Measurements from ENCODE around the gene CD300C. TPM values are rescaled to one million over a fixed set of nuclear protein-coding genes. Genes with fewer than 3 reads are reported as not detected.
"Not testable (repeated sequence)": the region's sequence is repeated elsewhere in the genome, so short reads cannot be mapped to it uniquely, and the experiment has no call there.

Gene CD300C
- total RNA-seq, 1 donor from 2014 or later = 1.3 TPM

DNA sequence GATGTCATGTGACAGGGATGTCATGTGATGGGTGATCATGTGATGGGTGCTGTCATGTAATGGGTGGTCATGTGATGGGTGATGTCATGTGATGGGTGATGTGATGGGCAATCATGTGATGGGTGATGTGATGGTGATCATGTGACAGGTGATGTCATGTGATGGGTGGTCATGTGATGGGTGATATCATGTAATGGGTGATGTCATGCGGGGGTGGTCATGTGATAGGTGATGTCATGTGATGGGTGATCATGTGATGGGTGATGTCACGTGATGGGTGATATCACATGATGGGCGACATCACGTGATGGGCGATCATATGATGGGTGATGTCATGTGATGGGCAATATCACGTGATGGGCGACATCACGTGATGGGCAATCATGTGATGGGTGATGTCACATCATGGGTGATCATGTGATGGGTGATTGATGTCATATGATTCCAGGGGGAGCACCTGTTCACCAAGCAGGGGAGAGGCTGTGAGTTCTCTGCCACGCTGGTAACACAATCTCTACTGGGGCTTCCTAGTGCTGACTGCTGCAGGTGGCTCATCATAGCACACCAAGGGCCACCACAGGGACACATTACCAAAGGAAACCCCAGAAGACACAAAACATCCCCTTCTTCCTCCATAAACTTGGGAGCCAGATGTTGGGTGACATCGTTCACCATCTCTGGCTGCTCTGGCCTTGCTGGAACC lies 31.1 kb downstream of the CD300C start:
- intact Hi-C loops (cut with micrococcal nuclease) = no loop called here

DNA sequence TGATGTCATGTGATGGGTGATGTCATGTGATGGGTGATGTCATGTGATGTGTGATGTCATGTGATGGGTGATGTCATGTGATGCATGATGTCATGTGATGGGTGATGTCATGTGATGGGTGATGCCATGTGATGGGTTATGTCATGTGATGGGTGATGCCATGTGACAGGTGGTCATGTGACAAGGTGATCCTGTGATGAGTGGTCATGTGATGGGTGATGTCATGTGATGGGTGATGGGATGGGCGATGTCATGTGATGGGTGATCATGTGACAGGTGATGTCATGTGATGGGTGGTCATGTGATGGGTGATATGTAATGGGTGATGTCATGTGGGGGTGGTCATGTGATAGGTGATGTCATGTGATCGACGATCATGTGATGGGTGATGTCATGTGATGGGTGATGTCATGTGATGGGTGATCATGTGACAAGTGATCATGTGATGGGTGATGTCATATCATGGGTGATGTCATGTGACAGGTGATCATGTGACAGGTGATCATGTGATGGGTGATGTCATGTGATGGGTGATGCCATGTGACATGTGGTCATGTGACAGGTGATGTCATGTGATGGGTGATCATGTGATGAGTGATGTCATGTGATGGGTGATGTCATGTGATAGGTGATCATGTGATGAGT lies 31.8 kb downstream of the CD300C start:
- intact Hi-C loops (cut with micrococcal nuclease) = no loop called here

DNA sequence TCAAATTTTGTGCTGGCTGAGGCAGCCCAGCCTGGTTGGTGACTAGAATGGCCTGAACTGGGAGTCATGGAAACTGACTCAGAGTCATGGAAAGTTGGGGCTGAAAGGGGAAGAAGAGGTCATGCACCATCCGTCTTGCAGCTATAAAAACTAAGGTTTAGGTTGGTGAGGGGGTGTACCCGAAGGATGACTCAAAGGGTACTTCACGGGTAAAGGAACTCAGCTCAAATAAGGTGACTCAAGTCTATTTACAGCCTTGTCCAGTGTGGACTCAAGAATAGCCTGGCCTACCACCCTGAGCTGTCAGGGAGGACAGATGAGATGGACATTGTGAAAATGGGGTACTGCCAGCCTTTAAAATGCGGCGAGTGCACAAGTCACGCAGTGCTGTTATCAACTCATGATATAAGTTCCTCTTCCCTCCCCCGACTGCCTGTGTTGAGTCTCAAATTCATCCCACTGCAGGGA lies 33.3 kb downstream of the CD300C start:
- intact Hi-C loops (cut with micrococcal nuclease) = no loop called here

DNA sequence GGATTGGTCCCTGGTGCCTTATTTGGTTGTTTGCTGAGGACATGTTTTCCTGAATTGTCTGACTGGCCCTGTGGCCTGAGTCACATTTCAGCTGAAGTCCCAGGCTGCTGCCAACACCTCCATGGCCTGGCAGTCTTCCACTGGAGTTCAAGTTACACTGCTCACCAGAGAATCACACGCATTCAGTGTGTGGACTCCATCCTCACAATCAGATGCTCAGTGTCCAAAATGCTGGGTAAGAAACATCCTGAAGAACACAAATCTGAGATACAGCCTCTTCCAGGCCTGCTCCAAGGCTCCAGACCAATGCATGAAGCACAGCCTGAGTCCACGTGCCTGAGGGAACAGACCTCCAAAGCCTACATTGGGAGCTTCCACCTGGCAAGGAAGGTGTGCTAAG lies 33.9 kb downstream of the CD300C start:
- intact Hi-C loops (cut with micrococcal nuclease) = no loop called here

DNA sequence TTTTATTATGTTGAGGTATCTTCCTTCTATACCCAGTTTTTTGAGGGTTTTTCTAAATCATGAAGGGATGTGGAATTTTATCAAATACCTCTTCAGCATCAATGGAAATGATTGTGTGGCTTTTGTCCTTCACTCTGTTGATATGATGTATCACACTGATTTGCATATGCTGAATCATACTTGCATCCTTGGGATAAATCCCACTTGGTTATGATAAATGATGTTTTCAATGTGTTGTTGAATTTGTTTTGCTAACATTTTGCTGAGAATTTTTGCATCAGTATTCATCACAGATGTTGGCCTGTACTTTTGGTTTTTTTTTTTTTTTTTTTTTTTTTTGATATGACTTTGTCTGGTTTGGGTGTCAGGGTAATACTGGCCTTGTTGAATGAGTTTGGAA lies 37.8 kb downstream of the CD300C start:
- intact Hi-C loops (cut with micrococcal nuclease) = no loop called here

DNA sequence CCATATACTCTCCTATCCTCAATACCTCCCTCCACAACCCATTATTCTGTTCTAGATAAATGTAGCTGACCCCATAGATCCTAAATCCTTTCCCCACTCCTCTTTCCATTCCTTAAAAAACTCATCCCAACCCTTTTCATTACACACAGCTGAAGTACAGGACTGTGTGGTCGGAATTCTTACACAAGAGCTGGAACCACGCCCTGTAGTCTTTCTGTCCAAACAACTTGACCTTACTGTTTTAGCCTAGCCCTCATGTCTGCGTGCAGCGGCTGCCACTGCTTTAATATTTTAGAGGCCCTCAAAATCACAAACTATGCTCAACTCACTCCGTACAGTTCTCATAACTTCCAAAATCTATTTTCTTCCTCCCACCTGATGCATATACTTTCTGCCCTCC lies 42.0 kb downstream of the CD300C start:
- intact Hi-C loops (cut with micrococcal nuclease) = not testable (repeated sequence)

DNA sequence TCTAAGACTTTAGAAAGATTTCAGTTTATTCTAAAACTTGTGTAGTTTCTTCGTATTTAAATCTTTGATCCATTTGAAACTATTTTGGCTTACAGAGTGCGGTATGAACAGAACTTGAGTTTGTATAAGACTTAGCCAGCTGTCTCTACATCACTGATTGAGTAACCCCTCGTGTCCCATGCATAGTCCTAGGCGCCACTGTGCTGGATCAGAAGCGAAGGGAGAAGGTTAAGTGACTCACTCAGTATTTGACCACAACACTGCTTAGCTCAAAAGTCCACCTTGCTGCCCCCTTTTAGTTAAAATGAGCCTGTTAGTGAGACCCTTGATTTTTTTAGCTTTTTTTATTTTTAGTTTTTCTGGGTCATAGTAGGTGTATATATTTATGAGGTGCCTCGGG lies 43.1 kb downstream of the CD300C start:
- intact Hi-C loops (cut with micrococcal nuclease) = no loop called here

DNA sequence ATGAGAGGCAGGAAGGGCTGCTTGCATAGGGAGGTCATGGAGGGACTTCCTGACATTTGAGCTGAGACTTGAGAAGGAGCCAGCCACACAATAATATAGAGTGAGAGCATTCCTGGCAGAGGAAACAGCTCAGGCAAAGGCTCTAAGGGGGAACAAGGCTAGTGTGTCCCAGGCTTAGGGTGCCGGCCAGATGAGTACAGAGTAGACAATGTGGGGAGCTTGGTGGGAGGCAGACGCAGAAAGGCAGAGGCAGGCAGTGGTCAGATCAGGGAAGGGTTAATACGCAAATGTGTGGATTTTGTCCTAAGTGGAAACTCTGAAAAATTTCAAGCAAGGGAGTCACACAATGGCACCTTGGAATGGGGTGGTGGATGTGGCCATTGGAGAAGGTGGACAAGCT lies 45.9 kb downstream of the CD300C start:
- intact Hi-C loops (cut with micrococcal nuclease) = no loop called here

DNA sequence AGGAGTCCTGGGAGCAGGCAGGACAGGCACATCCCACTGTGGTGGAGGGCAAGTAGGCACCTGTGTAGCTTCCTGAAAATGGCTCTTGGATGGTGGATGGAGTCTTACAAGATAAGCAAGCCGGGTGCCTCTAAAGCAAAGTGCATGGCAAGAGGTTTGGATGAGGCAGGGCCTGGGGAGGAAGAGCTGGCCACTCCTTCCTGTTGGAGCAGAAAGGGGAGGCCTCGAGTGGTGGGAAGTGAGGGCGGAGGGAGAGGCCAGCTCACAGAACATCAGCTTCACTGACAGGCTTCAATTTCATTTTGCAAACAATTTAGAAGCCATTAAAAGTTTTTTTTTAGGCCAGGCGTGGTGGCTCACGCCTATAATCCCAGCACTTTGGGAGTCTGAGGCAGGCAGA lies 48.4 kb downstream of the CD300C start:
- intact Hi-C loops (cut with micrococcal nuclease) = loop anchor here (1.0 kb wide), 1 partner anchor 118 kb away; no protein-coding TSS in a partner anchor

DNA sequence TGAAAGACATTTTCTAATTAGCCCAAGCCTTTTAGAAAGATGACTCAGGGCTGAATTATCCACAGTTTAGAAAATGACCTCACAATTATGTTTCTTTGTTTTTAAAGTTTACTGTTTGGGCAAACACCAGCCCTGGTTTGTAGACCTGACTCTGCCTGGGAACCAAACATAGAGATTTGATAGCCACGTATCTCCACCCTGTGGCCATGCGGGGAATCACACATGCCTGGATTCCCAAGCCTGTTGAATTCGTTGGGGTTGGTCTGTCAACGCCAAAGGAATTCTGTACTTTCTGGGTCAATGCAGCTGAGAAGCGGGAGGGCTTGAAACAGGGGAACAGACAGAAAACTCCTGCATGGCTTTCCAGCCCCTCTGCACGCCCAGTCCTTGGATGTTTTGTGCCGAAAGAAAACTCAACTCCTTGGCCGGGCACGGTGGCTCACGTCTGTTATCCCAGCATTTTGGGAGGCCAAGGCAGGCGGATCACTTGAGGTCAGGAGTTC lies 52.5 kb downstream of the CD300C start:
- intact Hi-C loops (cut with micrococcal nuclease) = loop anchor here (1.0 kb wide), 8 partner anchors 36 to 192 kb away; no protein-coding TSS in a partner anchor

DNA sequence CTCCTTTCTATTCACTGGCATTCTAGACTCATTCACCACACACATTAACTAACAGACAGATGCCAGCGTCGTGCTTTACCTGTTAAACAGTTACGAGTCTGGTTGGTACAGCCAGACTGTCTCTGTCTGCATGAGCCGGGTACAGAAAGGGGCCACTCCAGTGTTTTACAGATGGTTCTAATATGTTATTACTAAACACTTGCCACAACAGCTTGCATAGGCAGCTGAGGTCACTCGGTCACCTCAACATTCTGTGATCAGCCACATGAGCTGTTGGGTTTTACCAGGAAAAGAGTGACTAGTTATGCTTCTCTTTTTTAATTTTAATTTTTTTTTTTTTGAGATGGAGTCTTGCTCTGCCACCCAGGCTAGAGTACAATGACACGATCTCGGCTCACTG lies 54.3 kb downstream of the CD300C start:
- intact Hi-C loops (cut with micrococcal nuclease) = no loop called here

Other genes starting within 250 kb of the CD300C start
- gene KIF19, start 219.9 kb downstream of the CD300C start, total RNA-seq = 0.22 and 0.27 TPM in 2 replicates
- gene BTBD17, start 184.2 kb downstream of the CD300C start, total RNA-seq = not detected in 2 replicates
- gene GPR142, start 178.6 kb downstream of the CD300C start, total RNA-seq = not detected in 2 replicates
- gene GPRC5C, start 114.0 kb downstream of the CD300C start, total RNA-seq = 0.20 and 0.37 TPM in 2 replicates
- gene CD300A, start 79.5 kb downstream of the CD300C start, total RNA-seq = 49.6 and 50.3 TPM in 2 replicates
- not detected in 2 replicates for gene CD300LB, start 14.6 kb downstream of the CD300C start, total RNA-seq
- gene CD300H, start 21.4 kb upstream of the CD300C start, total RNA-seq = not detected in 2 replicates
- gene CD300LD, start 46.2 kb upstream of the CD300C start, total RNA-seq = not detected in 2 replicates
- not detected in 2 replicates for gene CD300E, start 77.6 kb upstream of the CD300C start, total RNA-seq
- not detected in 2 replicates for gene CD300LF, start 166.8 kb upstream of the CD300C start, total RNA-seq
- 50.4 and 56.8 TPM in 2 replicates for gene RAB37, start 191.1 kb upstream of the CD300C start, total RNA-seq
- 308 TPM in 2 replicates for gene NHERF1, start 202.5 kb upstream of the CD300C start, total RNA-seq
- gene NAT9, start 230.2 kb upstream of the CD300C start, total RNA-seq = 37.4 and 40.9 TPM in 2 replicates